Measurements from ENCODE around the gene BLTP2. TPM values are rescaled to one million over a fixed set of nuclear protein-coding genes. Genes with fewer than 3 reads are reported as not detected.

The BLTP2 gene
- total RNA-seq, 2 experiments from 2014 or later, result 137 to 140 TPM

DNA sequence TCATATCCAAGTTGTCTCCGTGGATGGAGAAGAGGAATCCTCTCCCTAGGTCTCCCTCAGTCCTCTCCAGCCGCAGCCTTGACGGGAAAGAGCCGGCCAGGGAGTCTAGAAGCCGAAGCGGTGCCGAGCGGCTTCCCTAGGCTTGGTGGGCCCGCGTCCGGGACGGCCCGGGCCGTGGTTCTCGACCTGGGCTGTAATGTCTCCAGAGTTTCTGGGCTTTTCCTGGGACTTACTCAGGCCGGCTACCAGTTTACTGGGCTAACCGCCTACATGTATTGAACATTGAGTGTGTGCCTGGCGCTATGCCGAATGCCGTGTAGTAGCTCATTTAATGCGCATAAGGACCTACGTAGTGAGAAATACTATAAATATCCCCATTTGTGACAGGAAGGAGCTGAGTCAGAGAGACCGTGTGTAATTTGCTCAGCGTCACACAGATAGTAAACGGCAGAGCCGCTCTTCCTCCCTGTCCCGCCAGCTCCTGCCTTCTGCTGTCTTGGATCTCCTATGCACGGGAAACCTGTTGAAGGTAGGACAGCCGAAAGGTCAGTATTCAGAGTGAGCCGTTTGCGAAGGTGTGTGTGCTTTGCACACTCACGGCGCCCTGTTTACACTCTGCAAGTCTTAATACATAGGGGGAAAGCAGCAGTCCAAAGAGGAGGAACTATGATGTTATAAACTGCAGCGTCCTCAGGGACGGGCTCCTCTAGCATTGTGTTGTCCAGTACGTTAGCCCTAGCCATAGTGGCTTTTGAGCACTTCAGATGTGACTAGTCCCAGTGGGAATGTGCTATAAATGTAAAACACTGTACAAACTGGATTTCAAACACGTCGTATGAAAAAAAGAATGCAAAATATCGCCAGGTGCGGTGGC lies 45.4 kb downstream of the BLTP2 start:
- ATAC-seq (peak; percentile 78), DNase-seq (peak; percentile 90)
- peak overlapping the region; percentile 91 for H3K27ac Mint-ChIP-seq
- CTCF ChIA-PET, result interaction anchor here (0.8 to 1.5 kb wide), 4 partner anchors 13 to 50 kb away, joined by 3 to 5 read pairs (median 4); partner anchors contain the start of gene PIGS
- H3K36me3 Mint-ChIP-seq (ENCODE audit: low read depth), result peaks cover 17% of the 10 kb centered on the region
- TF ChIP-seq, protein P1, sequence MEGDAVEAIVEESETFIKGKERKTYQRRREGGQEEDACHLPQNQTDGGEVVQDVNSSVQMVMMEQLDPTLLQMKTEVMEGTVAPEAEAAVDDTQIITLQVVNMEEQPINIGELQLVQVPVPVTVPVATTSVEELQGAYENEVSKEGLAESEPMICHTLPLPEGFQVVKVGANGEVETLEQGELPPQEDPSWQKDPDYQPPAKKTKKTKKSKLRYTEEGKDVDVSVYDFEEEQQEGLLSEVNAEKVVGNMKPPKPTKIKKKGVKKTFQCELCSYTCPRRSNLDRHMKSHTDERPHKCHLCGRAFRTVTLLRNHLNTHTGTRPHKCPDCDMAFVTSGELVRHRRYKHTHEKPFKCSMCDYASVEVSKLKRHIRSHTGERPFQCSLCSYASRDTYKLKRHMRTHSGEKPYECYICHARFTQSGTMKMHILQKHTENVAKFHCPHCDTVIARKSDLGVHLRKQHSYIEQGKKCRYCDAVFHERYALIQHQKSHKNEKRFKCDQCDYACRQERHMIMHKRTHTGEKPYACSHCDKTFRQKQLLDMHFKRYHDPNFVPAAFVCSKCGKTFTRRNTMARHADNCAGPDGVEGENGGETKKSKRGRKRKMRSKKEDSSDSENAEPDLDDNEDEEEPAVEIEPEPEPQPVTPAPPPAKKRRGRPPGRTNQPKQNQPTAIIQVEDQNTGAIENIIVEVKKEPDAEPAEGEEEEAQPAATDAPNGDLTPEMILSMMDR (IDR thresholded peaks at IDR 0.05), result no peak
- intact Hi-C loops (cut with micrococcal nuclease), result no loop called here
- H3K4me3 Mint-ChIP-seq, result peak overlapping the region; percentile 88
- H3K9me3 Mint-ChIP-seq, result no peaks in the 10 kb centered on the region
- peaks cover 17% of the 10 kb centered on the region for H3K4me1 Mint-ChIP-seq (ENCODE audit: low read depth)
- no peaks in the 10 kb centered on the region for H3K27me3 Mint-ChIP-seq
- POLR2A ChIA-PET, result interaction anchor here (0.6 to 6.0 kb wide), 14 partner anchors 9 to 62 kb away, joined by 3 to 58 read pairs (median 4); partner anchors contain the start of genes ALDOC, PIGS, SDF2 and SUPT6H

DNA sequence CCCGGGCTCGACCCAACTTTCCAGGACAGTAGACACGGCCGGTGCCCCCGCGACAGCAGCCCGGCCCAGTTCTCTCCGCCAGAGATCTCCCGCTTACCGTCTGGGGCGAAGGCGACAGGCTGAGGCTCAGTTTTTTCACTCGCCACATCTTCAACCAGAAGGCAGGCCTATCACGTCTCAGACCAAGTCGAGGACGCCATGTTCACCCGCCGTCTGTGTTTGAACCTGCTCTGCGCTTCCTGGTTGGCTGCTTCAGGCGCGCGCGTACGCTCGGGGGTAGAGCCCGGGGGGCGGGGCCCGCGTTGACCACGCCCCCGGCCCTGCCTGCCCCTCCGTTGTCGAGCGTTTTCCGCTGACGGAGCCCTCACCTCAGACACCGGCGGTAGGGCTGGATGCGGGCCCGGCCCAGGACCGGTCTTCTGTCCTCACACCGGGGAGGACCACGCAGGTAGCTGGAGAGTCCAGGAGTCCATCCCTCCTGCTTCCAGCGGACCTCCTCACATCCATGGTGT lies 46.1 kb downstream of the BLTP2 start, which contains the start of gene SPAG5:
Gene SPAG5 (minus strand): TSS at position 227 of the 512 bp plus-strand sequence. CDS start 79 bp downstream, at position 148.
- no peaks in the 10 kb centered on the region for H3K27me3 Mint-ChIP-seq
- no peaks in the 10 kb centered on the region for H3K9me3 Mint-ChIP-seq
- ChIA-PET CTCF (interaction anchor here (0.8 to 1.5 kb wide), 10 partner anchors 14 to 50 kb away, joined by 3 to 7 read pairs (median 4); partner anchors contain the start of genes ALDOC and PIGS), POLR2A (interaction anchor here (0.6 to 6.0 kb wide), 16 partner anchors 10 to 126 kb away, joined by 3 to 58 read pairs (median 4); partner anchors contain the start of genes ALDOC, BLTP2, PIGS and SDF2)
- peak within 1 kb of the TSS; percentile 91 for H3K27ac Mint-ChIP-seq
- intact Hi-C loops (cut with micrococcal nuclease), result no loop called here
- peaks cover 18% of the 10 kb centered on the region for H3K36me3 Mint-ChIP-seq (ENCODE audit: low read depth)
- peaks cover 17% of the 10 kb centered on the region for H3K4me1 Mint-ChIP-seq (ENCODE audit: low read depth)
- H3K4me3 Mint-ChIP-seq, result peak within 1 kb of the TSS; percentile 88
- DNase-seq, result peak; percentile 97
- TF ChIP-seq, protein P1 (IDR thresholded peaks at IDR 0.05), result no peak
- ATAC-seq, result peak; percentile 92

DNA sequence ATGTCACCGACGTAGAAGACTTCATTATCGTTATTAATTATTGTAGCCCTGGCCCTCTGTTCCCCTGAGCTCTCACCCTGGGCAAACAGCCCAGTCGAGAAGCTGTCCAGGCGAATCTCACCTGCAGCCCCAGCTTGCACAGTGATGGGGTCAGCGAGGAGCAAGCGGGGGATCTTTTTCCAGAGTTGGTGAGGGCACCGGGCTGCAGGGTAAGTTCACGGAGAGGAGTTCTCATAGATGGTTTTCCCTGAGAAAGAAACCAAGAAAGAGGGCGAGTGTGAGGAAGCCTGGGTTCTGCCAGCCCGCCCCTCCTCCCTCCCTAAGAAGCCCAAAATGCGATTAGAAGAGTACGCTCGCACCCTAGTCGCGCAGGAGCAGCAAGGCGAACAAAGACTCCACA lies 46.6 kb downstream of the BLTP2 start:
- Mint-ChIP-seq H3K36me3 (ENCODE audit: low read depth) (peaks cover 19% of the 10 kb centered on the region), H3K27ac (peak overlapping the region; percentile 91), H3K9me3 (no peaks in the 10 kb centered on the region), H3K4me3 (peak overlapping the region; percentile 88), H3K4me1 (ENCODE audit: low read depth) (peaks cover 17% of the 10 kb centered on the region), H3K27me3 (no peaks in the 10 kb centered on the region)
- intact Hi-C loops (cut with micrococcal nuclease), result no loop called here
- TF ChIP-seq, protein P1 (IDR thresholded peaks at IDR 0.05), result no peak
- DNase-seq (no peak), ATAC-seq (peak; percentile 6)
- POLR2A ChIA-PET, result interaction anchor here (0.6 to 6.0 kb wide), 15 partner anchors 9 to 127 kb away, joined by 3 to 58 read pairs (median 4); partner anchors contain the start of genes ALDOC, BLTP2, SDF2 and SUPT6H
- CTCF ChIA-PET, result interaction anchor here (1.0 to 2.7 kb wide), 8 partner anchors 15 to 50 kb away, joined by 3 to 7 read pairs (median 4); partner anchors contain the start of gene ALDOC

DNA sequence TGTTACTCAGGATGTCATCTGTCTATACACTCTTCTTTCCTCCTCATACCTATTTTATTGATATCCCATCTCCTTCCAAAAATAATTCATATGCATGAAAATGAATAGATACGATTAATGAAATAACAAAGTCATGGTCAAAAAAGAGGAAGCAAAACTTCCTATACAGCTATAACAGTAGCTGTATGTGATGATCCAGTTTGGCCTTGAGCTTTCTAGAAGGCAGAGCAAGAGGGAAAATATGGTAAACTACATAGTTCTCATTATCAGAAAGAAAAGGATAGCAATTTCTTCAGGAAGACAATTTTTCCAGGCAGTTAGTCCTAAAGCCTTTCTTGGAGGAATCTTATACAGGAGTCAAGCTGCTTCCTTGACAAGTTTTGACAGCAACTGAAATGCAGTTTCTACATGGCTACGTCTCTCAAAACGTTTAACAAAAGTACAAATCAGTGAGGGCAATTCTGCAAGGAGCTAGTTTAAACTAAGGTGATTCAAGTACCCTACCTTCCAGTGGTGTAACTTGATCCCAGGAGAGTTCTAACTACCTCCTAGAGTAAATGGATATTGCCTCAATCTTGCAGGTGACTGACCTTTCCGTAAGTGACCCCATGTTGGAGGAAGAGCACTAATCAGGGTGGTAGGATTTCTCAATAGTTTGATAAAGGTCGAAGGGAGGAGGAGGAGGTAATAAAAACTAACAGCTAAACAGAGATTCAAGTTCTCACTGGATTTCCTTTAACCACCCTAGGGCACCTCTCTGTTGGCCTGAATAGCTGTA lies 47.2 kb downstream of the BLTP2 start:
- Mint-ChIP-seq H3K4me1 (ENCODE audit: low read depth) (peaks cover 17% of the 10 kb centered on the region), H3K4me3 (peak overlapping the region; percentile 88), H3K9me3 (no peaks in the 10 kb centered on the region), H3K36me3 (ENCODE audit: low read depth) (peaks cover 25% of the 10 kb centered on the region), H3K27me3 (no peaks in the 10 kb centered on the region), H3K27ac (peak overlapping the region; percentile 91)
- TF ChIP-seq, protein P1 (IDR thresholded peaks at IDR 0.05), result no peak
- intact Hi-C loops (cut with micrococcal nuclease), result no loop called here
- ATAC-seq, result no peak
- CTCF ChIA-PET, result interaction anchor here (1.0 to 2.7 kb wide), 7 partner anchors 15 to 49 kb away, joined by 3 to 7 read pairs (median 4); partner anchors contain the start of gene ALDOC
- POLR2A ChIA-PET, result interaction anchor here (0.6 to 6.0 kb wide), 14 partner anchors 8 to 127 kb away, joined by 3 to 58 read pairs (median 4); partner anchors contain the start of genes ALDOC, BLTP2, RPL23A and SDF2
- no peak for DNase-seq

Other genes with a start within 250 kb of the BLTP2 start
- 1 to 10 TPM; 2.1 to 3.1 TPM for gene SLC46A1, start 238.9 kb downstream of the BLTP2 start, total RNA-seq
- gene SLC13A2, start 171.5 kb downstream of the BLTP2 start, total RNA-seq, result not detected
- not detected for gene FOXN1, start 138.8 kb downstream of the BLTP2 start, total RNA-seq
- 10 to 100 TPM; 43.6 to 44.8 TPM for gene UNC119, start 92.5 kb downstream of the BLTP2 start, total RNA-seq
- gene PIGS, start 73.6 kb downstream of the BLTP2 start, total RNA-seq, result 10 to 100 TPM; 33.8 to 36.9 TPM
- 100 to 1,000 TPM; 142 to 146 TPM for gene ALDOC, start 68.3 kb downstream of the BLTP2 start, total RNA-seq
- gene SPAG5, start 46.1 kb downstream of the BLTP2 start, total RNA-seq, result 100 to 1,000 TPM; 140 to 141 TPM
- gene RSKR, start 31.0 kb downstream of the BLTP2 start, total RNA-seq, result 10 to 100 TPM; 22.5 to 24.9 TPM
- gene SDF2, start 16.7 kb upstream of the BLTP2 start, total RNA-seq, result 10 to 100 TPM; 37.4 to 39.0 TPM
- gene SUPT6H, start 17.0 kb upstream of the BLTP2 start, total RNA-seq, result 10 to 100 TPM; 60.3 to 63.3 TPM
- gene PROCA1, start 66.7 kb upstream of the BLTP2 start, total RNA-seq, result 1 to 10 TPM; 5.0 to 5.1 TPM
- gene RAB34, start 72.7 kb upstream of the BLTP2 start, total RNA-seq, result 10 to 100 TPM in 1 of 2 experiments, 1 to 10 TPM in 1; 9.8 to 14.4 TPM
- gene RPL23A, start 74.8 kb upstream of the BLTP2 start, total RNA-seq, result 1,000 to 10,000 TPM; 2,633 to 2,644 TPM
- 1 to 10 TPM; 6.5 to 8.7 TPM for gene TLCD1, start 81.1 kb upstream of the BLTP2 start, total RNA-seq
- 1 to 10 TPM; 3.6 to 3.9 TPM for gene NEK8, start 83.6 kb upstream of the BLTP2 start, total RNA-seq
- 100 to 1,000 TPM; 140 to 151 TPM for gene TRAF4, start 98.9 kb upstream of the BLTP2 start, total RNA-seq
- 10 to 100 TPM; 14.7 to 15.2 TPM for gene FAM222B, start 197.6 kb upstream of the BLTP2 start, total RNA-seq
- 10 to 100 TPM; 58.2 to 60.0 TPM for gene ERAL1, start 209.9 kb upstream of the BLTP2 start, total RNA-seq

All from activated CD8-positive, alpha-beta T cell treated with anti-CD3 and anti-CD28 coated beads for 36 hours (primary cell).